Neural cell (in vitro differentiated cells): Measurements from ENCODE around the gene KCTD10.

Experiments
- CTCF ChIP-seq: fragments of 450-650 bp; IDR thresholded peaks from 2 replicates; pipeline ENCODE4 v1.5.1; 2014; ENCODE audit warnings: antibody characterized with exemption, mild to moderate bottlenecking, moderate library complexity; ENCODE audit not compliant: poor library complexity, severe bottlenecking
- EP300 ChIP-seq: fragments of 450-650 bp; conservative IDR thresholded peaks from 2 replicates; pipeline ENCODE4 v1.6.1; 2014; ENCODE audit warnings: antibody characterized with exemption, mild to moderate bottlenecking, moderate library complexity; ENCODE audit not compliant: poor library complexity, severe bottlenecking
- EZH2 ChIP-seq: fragments of 200-600, 300-800 bp; shearing (Covaris generic), sonication (generic); IDR thresholded peaks from 2 replicates; pipeline ENCODE4 v1.6.1; 2014; ENCODE audit warnings: antibody characterized with exemption, low read length, borderline replicate concordance, mild to moderate bottlenecking; ENCODE audit not compliant: insufficient read depth, poor library complexity, severe bottlenecking
- POLR2AphosphoS5 ChIP-seq: IDR thresholded peaks from 2 replicates; pipeline ENCODE4 v1.6.1; 2012
- RAD21 ChIP-seq: fragments of 450-650 bp; conservative IDR thresholded peaks from 2 replicates; pipeline ENCODE4 v1.6.1; 2014; ENCODE audit warnings: antibody characterized with exemption, mild to moderate bottlenecking, moderate library complexity
- SMC3 ChIP-seq: fragments of 450-650 bp; conservative IDR thresholded peaks from 2 replicates; pipeline ENCODE4 v1.6.1; 2014; ENCODE audit warnings: antibody characterized with exemption, mild to moderate bottlenecking, moderate library complexity; ENCODE audit not compliant: poor library complexity
- TAF1 ChIP-seq: IDR thresholded peaks from 2 replicates; pipeline ENCODE4 v1.6.1; 2012; ENCODE audit warnings: low read depth
- TF ChIP-seq, protein P1 (sequence below): IDR thresholded peaks from 2 replicates; pipeline ENCODE4 v1.6.1; 2012; ENCODE audit warnings: borderline replicate concordance

DNA sequence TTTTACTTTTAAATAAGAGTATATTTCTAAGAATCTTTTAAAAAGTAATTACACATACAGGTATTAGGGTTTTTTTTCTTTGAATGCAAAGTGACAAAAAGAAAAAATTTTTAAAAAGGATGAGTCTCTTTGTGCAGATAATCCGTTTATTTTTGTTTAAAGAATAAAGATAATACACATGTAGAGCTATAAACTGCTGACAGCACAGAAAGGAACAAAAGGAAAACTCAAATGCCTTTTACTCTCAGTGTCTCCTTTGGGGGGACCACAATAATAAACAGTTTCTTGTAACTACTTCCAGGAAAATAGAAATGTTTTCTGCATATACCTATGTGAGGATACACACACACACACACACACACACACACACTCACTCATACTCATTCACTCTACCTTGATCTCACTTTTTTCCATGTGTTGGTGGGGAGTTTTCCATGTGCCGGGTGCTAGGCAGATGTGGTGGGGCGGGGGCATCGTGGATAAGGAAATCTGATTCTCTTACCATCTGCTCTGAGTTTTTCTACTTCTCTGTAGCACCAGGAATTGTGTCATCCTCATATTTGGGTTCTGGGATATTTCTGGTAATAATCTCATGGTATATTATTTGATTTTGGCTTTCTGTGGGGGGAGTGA, 58.1 kb downstream of the KCTD10 start:
- TF ChIP-seq RAD21 (no peak), CTCF (no peak), EZH2 (no peak), EP300 (no peak), POLR2AphosphoS5 (no peak), TAF1 (no peak), SMC3 (no peak)
- TF ChIP-seq, protein P1, sequence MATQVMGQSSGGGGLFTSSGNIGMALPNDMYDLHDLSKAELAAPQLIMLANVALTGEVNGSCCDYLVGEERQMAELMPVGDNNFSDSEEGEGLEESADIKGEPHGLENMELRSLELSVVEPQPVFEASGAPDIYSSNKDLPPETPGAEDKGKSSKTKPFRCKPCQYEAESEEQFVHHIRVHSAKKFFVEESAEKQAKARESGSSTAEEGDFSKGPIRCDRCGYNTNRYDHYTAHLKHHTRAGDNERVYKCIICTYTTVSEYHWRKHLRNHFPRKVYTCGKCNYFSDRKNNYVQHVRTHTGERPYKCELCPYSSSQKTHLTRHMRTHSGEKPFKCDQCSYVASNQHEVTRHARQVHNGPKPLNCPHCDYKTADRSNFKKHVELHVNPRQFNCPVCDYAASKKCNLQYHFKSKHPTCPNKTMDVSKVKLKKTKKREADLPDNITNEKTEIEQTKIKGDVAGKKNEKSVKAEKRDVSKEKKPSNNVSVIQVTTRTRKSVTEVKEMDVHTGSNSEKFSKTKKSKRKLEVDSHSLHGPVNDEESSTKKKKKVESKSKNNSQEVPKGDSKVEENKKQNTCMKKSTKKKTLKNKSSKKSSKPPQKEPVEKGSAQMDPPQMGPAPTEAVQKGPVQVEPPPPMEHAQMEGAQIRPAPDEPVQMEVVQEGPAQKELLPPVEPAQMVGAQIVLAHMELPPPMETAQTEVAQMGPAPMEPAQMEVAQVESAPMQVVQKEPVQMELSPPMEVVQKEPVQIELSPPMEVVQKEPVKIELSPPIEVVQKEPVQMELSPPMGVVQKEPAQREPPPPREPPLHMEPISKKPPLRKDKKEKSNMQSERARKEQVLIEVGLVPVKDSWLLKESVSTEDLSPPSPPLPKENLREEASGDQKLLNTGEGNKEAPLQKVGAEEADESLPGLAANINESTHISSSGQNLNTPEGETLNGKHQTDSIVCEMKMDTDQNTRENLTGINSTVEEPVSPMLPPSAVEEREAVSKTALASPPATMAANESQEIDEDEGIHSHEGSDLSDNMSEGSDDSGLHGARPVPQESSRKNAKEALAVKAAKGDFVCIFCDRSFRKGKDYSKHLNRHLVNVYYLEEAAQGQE, result no peak
